Measurements from ENCODE around the gene LDB3. TPM values are rescaled to one million over a fixed set of nuclear protein-coding genes. Genes with fewer than 3 reads are reported as not detected.
A peak's percentile ranks its signal among the peaks of the same experiment; 100 is the strongest.

LDB3 gene
- total and polyA plus RNA-seq, 2 of the 4 experiments (the other 2 are of a cell fraction): 0.36 to 2.6 TPM

DNA sequence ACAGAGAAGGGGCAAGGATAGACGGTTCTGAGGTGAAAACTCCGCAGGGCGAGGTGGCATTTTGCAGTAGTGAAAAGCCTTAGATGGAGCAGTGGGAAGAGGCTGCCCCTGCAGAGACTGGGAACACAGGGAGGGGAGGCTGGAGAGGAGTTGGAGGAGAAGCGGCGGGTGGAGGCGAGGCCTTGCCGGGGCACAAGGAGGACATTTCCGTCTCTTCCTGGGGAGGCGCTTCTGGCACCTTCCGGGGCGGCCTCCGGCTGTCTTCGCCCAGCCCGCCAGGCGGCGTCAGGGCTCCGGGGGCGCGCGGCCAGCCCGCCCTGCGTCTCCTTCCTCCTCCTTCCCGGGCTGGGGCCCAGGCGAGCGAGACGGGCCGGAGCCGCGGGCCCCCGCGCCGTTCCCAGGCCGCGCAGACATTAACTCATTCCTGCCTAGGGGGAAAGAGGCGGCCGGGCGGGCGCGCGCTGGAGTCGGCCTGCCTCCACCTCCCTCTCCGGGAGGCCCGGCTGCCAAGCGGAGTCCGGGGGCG lies 42.7 kb downstream of the LDB3 start:
- dilution Hi-C loops (cut with HindIII; ENCODE audit: low sequenced_read_pairs, unreplicated experiment) (no loop called here), in situ Hi-C loops (cut with MboI; ENCODE audit: low sequenced_read_pairs) (no loop called here), intact Hi-C loops (cut with micrococcal nuclease) (loop anchor here (1.0 kb wide), 2 partner anchors 46 to 188 kb away; no protein-coding TSS in a partner anchor)
- H2AFZ ChIP-seq (replicated peaks; ENCODE audit: low read length, poor library complexity): peak overlapping the region; percentile 100
- peak overlapping the region; percentile 95 for H3K56ac ChIP-seq (ENCODE audit: extremely low read depth, insufficient read depth, low read length)
- no peaks in the 10 kb centered on the region for H3K9me3 ChIP-seq (ENCODE audit: control insufficient read depth, insufficient read depth, low read length)
- TF ChIP-seq MXI1 (IDR thresholded peaks at IDR 0.05; ENCODE audit: borderline replicate concordance, low read depth, low read length) (no peak), CHD1 (IDR thresholded peaks at IDR 0.05; ENCODE audit: low read depth, low read length) (0 out of 2 replicates have a peak, but pooled peaks have one; percentile 30), NFE2L2 (IDR thresholded peaks at IDR 0.05; ENCODE audit: low read depth, low read length) (no peak), SMC3 (IDR thresholded peaks at IDR 0.05; ENCODE audit: low read depth, low read length) (peak; percentile 90), POLR2A (IDR thresholded peaks at IDR 0.05; ENCODE audit: low read depth, low read length) (peak; percentile 68), FOS (IDR thresholded peaks at IDR 0.05; ENCODE audit: low read depth, low read length) (0 out of 2 replicates have a peak, but pooled peaks have one; percentile 7), RCOR1 (IDR thresholded peaks at IDR 0.05; ENCODE audit: insufficient replicate concordance, low read length) (no peak), MAFK (IDR thresholded peaks at IDR 0.05; ENCODE audit: low read depth, low read length) (no peak), MAZ (IDR thresholded peaks at IDR 0.05; ENCODE audit: borderline replicate concordance, low read depth, low read length) (peak; percentile 88), RAD21 (IDR thresholded peaks at IDR 0.05; ENCODE audit: low read length) (peak; percentile 87), BHLHE40 (IDR thresholded peaks at IDR 0.05; ENCODE audit: low read depth, low read length) (0 out of 2 replicates have a peak, but pooled peaks have one; percentile 4)
- TF ChIP-seq, protein P1, sequence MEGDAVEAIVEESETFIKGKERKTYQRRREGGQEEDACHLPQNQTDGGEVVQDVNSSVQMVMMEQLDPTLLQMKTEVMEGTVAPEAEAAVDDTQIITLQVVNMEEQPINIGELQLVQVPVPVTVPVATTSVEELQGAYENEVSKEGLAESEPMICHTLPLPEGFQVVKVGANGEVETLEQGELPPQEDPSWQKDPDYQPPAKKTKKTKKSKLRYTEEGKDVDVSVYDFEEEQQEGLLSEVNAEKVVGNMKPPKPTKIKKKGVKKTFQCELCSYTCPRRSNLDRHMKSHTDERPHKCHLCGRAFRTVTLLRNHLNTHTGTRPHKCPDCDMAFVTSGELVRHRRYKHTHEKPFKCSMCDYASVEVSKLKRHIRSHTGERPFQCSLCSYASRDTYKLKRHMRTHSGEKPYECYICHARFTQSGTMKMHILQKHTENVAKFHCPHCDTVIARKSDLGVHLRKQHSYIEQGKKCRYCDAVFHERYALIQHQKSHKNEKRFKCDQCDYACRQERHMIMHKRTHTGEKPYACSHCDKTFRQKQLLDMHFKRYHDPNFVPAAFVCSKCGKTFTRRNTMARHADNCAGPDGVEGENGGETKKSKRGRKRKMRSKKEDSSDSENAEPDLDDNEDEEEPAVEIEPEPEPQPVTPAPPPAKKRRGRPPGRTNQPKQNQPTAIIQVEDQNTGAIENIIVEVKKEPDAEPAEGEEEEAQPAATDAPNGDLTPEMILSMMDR (conservative IDR thresholded peaks at IDR 0.05; ENCODE audit: low read depth, low read length): peak; percentile 98
- TF ChIP-seq, protein P2, sequence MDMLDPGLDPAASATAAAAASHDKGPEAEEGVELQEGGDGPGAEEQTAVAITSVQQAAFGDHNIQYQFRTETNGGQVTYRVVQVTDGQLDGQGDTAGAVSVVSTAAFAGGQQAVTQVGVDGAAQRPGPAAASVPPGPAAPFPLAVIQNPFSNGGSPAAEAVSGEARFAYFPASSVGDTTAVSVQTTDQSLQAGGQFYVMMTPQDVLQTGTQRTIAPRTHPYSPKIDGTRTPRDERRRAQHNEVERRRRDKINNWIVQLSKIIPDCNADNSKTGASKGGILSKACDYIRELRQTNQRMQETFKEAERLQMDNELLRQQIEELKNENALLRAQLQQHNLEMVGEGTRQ (IDR thresholded peaks at IDR 0.05; ENCODE audit: low read depth, low read length): no peak
- TF ChIP-seq, protein P3, sequence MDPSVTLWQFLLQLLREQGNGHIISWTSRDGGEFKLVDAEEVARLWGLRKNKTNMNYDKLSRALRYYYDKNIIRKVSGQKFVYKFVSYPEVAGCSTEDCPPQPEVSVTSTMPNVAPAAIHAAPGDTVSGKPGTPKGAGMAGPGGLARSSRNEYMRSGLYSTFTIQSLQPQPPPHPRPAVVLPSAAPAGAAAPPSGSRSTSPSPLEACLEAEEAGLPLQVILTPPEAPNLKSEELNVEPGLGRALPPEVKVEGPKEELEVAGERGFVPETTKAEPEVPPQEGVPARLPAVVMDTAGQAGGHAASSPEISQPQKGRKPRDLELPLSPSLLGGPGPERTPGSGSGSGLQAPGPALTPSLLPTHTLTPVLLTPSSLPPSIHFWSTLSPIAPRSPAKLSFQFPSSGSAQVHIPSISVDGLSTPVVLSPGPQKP (IDR thresholded peaks at IDR 0.05; ENCODE audit: borderline replicate concordance, low read depth, low read length): no peak
- peak overlapping the region; percentile 49 for H3K18ac ChIP-seq (ENCODE audit: low read depth, low read length)
- ChIA-PET POLR2A (ENCODE audit: unreplicated experiment) (no interaction called here), CTCF (interaction anchor here (1.3 kb wide), 1 partner anchor 188 kb away, joined by 4 read pairs; no protein-coding TSS in a partner anchor)
- H3K9ac ChIP-seq (ENCODE audit: low read depth, low read length): peak overlapping the region; percentile 65
- peaks cover 0 to 10% of the 10 kb centered on the region in 2 experiments; a peak in 2 of 4 replicates for H3K79me1 ChIP-seq (ENCODE audit: low read depth in 1 of 2, low read length in 2 of 2)
- peak overlapping the region; percentile 76 for H2BK5ac ChIP-seq (ENCODE audit: low read depth, low read length, poor library complexity, severe bottlenecking)
- H3K9me1 ChIP-seq (ENCODE audit: insufficient read depth, low read length): peaks cover 3% of the 10 kb centered on the region; the same call in 1 of the 2 replicates
- peak overlapping the region; percentile 100 for H4K8ac ChIP-seq (ENCODE audit: low read depth in 2 of 2, low read length in 2 of 2)
- BruUV-seq (replicated peaks): no TSS peak
- peak overlapping the region; percentile 50 for H3K4me2 ChIP-seq (ENCODE audit: low read depth, low read length)
- peak overlapping the region; percentile 95 for H2AK9ac ChIP-seq (replicated peaks; ENCODE audit: low read depth, low read length, poor library complexity)
- H3K4me3 ChIP-seq (ENCODE audit: insufficient read depth, low read depth, low read length): peak overlapping the region; percentile 51
- ATAC-seq (ENCODE audit: low read depth): peak; percentile 95
- H3K4ac ChIP-seq (ENCODE audit: low read depth, low read length): peak overlapping the region; percentile 97
- H2AK5ac ChIP-seq (ENCODE audit: low read depth, low read length): peak overlapping the region; percentile 96
- H4K91ac ChIP-seq (ENCODE audit: insufficient read depth, low read depth, low read length): peak overlapping the region; percentile 99
- H3K14ac ChIP-seq (replicated peaks; ENCODE audit: low read depth, low read length): peak overlapping the region; percentile 95
- H4K20me1 ChIP-seq (ENCODE audit: insufficient read depth, low read length): no peaks in the 10 kb centered on the region
- peak overlapping the region; percentile 53 for H3K23ac ChIP-seq (ENCODE audit: low read depth, low read length)
- peak overlapping the region; percentile 86; the same call in 2 of the 3 replicates for H2BK15ac ChIP-seq (ENCODE audit: low read depth, low read length)
- H2BK120ac ChIP-seq (ENCODE audit: low read depth, low read length): peak overlapping the region; percentile 91
- no peaks in the 10 kb centered on the region for H3K36me3 ChIP-seq (ENCODE audit: control insufficient read depth, insufficient read depth, low read length)
- peaks cover 8% of the 10 kb centered on the region for H3K4me1 ChIP-seq (ENCODE audit: control insufficient read depth, insufficient read depth, low read length)
- H3K27me3 ChIP-seq (ENCODE audit: control insufficient read depth, insufficient read depth, low read length): no peaks in the 10 kb centered on the region
- WGBS, 2 experiments (ENCODE audit: extremely low coverage in 2 of 2, insufficient read length in 1 of 2): 8% methylated on average over 2 of the region's 46 CpGs; no CpG with 5 or more reads in 1 of the 2 experiments
- H3K27ac ChIP-seq (ENCODE audit: insufficient read depth, low read length): peak overlapping the region; percentile 71
- H2BK20ac ChIP-seq (ENCODE audit: low read depth, low read length): peak overlapping the region; percentile 83
- DNase-seq: peak; percentile 85
- H4K5ac ChIP-seq (ENCODE audit: low read depth, low read length): peak overlapping the region; percentile 99

Data from IMR-90 (cell line).